CD4-positive, alpha-beta T cell (primary cell): ENCODE measurements around the gene COL28A1. TPM values are rescaled to one million over a fixed set of nuclear protein-coding genes. Genes with fewer than 3 reads are reported as not detected.

Experiments
- ATAC-seq: fragments of 200-7000 bp; cut with Tn5 transposase; one replicate; pipeline ENCODE4 v1.10.0; 2022; ENCODE audit warnings: mild to moderate bottlenecking; ENCODE audit not compliant: poor library complexity
- CTCF ChIA-PET: fragments of 350-600 bp; sonication (Branson Sonifier 250); formaldehyde crosslinking; loops from one replicate; lab custom pipeline; 2021; ENCODE audit warnings: antibody characterized with exemption, inconsistent platforms; lab: Charles Lee
- POLR2A ChIA-PET: fragments of 350-600 bp; sonication (Branson Sonifier 250); formaldehyde crosslinking; loops from one replicate; lab custom pipeline; 2021; ENCODE audit warnings: antibody characterized with exemption, inconsistent platforms; lab: Charles Lee
- DNase-seq, 14 experiments: peaks; one replicate each; pipeline ENCODE4 v3.0.0-alpha.2; 2013 to 2020; ENCODE audit warnings: mixed read lengths in 2 of 14
- H3K27ac ChIP-seq, 2 donors: one replicate each; pipeline versions ENCODE4 v1.5.1 to v1.7.0; 2013; ENCODE audit warnings: low read length in 2 of 2, low read depth in 1 of 2, mild to moderate bottlenecking in 1 of 2
- H3K27me3 ChIP-seq, 2 experiments: 1 replicate in 1 of 2; 2 replicates in 1 of 2; pipeline versions ENCODE4 v1.6.1 to v1.7.0; 2013; ENCODE audit warnings: low read length in 2 of 2, control low read depth in 1 of 2, mild to moderate bottlenecking in 1 of 2, moderate library complexity in 1 of 2; ENCODE audit not compliant: insufficient read depth in 2 of 2, control insufficient read depth in 1 of 2
- H3K36me3 ChIP-seq: one replicate; pipeline ENCODE4 v1.6.1; 2013; ENCODE audit warnings: low read length, control low read depth; ENCODE audit not compliant: insufficient read depth
- H3K4me1 ChIP-seq: one replicate; pipeline ENCODE4 v1.6.1; 2013; ENCODE audit warnings: low read length, control low read depth; ENCODE audit not compliant: insufficient read depth
- H3K4me3 ChIP-seq: one replicate; pipeline ENCODE4 v1.5.1; 2013; ENCODE audit warnings: mild to moderate bottlenecking, low read length, moderate library complexity
- H3K9me3 ChIP-seq, 2 experiments: 1 replicate in 1 of 2; 2 replicates in 1 of 2; pipeline versions ENCODE4 v1.6.1 to v1.7.0; 2013; ENCODE audit warnings: low read length in 2 of 2, mild to moderate bottlenecking in 2 of 2, control low read depth in 1 of 2, moderate library complexity in 1 of 2; ENCODE audit not compliant: control insufficient read depth in 1 of 2, insufficient read depth in 1 of 2
- H3K27ac Mint-ChIP-seq: one replicate; pipeline ENCODE4 v1.8.0; 2020; ENCODE audit warnings: mixed read lengths
- H3K27me3 Mint-ChIP-seq: one replicate; pipeline ENCODE4 v1.8.0; 2021; ENCODE audit warnings: mixed read lengths
- H3K36me3 Mint-ChIP-seq: one replicate; pipeline ENCODE4 v1.8.0; 2021; ENCODE audit warnings: low read depth, mixed read lengths
- H3K4me1 Mint-ChIP-seq: one replicate; pipeline ENCODE4 v1.8.0; 2021; ENCODE audit warnings: low read depth, mixed read lengths
- H3K4me3 Mint-ChIP-seq: one replicate; pipeline ENCODE4 v1.8.0; 2020; ENCODE audit warnings: mild to moderate bottlenecking, mixed read lengths
- H3K9me3 Mint-ChIP-seq: one replicate; pipeline ENCODE4 v1.8.0; 2020; ENCODE audit warnings: mixed read lengths
- intact Hi-C, 2 experiments: fragments of 100-400 bp; cut with DNase I in 1 of 2; cut with micrococcal nuclease in 1 of 2; formaldehyde crosslinking; loops; one replicate each; pipeline versions ENCODE4 v1.15.1 to v1.9.0; 2023 to 2025; cut with DNase I, micrococcal nuclease
- total RNA-seq, 174 experiments: library from RNA in 2 of 174; stranded (reverse) in 2 of 174; gene quantifications; one replicate each; pipeline ENCODE4 v1.2.3 and lab custom pipeline; 2021 to 2026
- TF ChIP-seq, protein P1 (sequence below): fragments of 200-600 bp; IDR thresholded peaks from one replicate; pipeline ENCODE4 v1.8.0; 2022; ENCODE audit warnings: antibody characterized with exemption, mild to moderate bottlenecking

COL28A1 gene
- total RNA-seq, 2 experiments from 2014 or later: 0.22 TPM; not detected in 1

DNA sequence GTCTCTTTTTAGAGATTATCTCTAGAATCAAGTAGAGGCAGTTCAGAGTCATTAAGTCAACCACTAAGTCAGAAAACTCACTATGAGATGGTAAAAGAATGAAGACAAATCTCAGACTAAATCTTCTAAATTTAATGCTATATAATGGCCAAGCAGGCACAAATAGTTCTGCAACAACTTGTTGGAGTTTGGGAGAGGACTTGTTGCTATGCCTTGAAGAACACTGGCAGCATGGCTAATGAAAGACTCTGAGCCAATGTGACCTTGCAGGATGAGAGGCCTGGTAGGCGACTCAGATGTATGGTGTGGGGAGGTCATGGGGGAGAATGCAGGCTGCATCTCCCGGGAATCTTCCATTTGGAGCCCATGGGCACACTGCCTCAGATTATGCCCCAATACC is 224.7 kb downstream of the COL28A1 start:
- ChIA-PET CTCF (no interaction called here), POLR2A (no interaction called here)
- Histone ChIP-seq H3K27me3 (no peaks in the 10 kb centered on the region), H3K27ac (no peak overlapping the region), H3K9me3 (no peaks in the 10 kb centered on the region), H3K4me3 (no peak overlapping the region), H3K36me3 (no peaks in the 10 kb centered on the region), H3K4me1 (no peaks in the 10 kb centered on the region)
- TF ChIP-seq, protein P1, sequence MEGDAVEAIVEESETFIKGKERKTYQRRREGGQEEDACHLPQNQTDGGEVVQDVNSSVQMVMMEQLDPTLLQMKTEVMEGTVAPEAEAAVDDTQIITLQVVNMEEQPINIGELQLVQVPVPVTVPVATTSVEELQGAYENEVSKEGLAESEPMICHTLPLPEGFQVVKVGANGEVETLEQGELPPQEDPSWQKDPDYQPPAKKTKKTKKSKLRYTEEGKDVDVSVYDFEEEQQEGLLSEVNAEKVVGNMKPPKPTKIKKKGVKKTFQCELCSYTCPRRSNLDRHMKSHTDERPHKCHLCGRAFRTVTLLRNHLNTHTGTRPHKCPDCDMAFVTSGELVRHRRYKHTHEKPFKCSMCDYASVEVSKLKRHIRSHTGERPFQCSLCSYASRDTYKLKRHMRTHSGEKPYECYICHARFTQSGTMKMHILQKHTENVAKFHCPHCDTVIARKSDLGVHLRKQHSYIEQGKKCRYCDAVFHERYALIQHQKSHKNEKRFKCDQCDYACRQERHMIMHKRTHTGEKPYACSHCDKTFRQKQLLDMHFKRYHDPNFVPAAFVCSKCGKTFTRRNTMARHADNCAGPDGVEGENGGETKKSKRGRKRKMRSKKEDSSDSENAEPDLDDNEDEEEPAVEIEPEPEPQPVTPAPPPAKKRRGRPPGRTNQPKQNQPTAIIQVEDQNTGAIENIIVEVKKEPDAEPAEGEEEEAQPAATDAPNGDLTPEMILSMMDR: no peak
- no peaks in the 10 kb centered on the region for H3K27me3 Mint-ChIP-seq
- no peak overlapping the region for H3K4me3 Mint-ChIP-seq
- no peak for ATAC-seq
- H3K4me1 Mint-ChIP-seq: no peaks in the 10 kb centered on the region
- H3K9me3 Mint-ChIP-seq: no peaks in the 10 kb centered on the region
- intact Hi-C loops: no loop called here
- no peak overlapping the region for H3K27ac Mint-ChIP-seq
- DNase-seq: no peak
- no peaks in the 10 kb centered on the region for H3K36me3 Mint-ChIP-seq

DNA sequence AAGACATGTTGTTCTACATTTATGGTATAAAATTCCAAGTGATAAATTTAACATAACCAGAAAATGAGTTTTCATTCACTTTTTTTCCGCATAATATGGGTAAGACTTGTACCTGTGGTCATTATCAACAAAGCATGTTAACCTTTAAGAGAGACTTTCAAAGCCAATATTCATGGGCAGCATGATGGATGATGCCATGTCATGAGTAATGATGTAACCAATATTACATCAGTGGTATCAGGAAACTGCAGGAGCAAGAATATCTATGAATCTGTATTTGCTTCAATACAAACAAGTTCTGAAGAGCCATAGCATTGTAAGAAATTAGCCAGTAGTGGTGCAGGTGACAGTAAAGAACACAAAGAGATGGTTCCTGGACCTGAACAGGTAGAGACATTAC is 226.5 kb downstream of the COL28A1 start:
- Mint-ChIP-seq H3K4me3 (no peak overlapping the region), H3K27me3 (no peaks in the 10 kb centered on the region), H3K36me3 (no peaks in the 10 kb centered on the region), H3K27ac (no peak overlapping the region), H3K4me1 (no peaks in the 10 kb centered on the region), H3K9me3 (no peaks in the 10 kb centered on the region)
- ChIA-PET POLR2A (no interaction called here), CTCF (interaction anchor here (0.8 kb wide), 1 partner anchor 206 kb away, joined by 3 read pairs; no protein-coding TSS in a partner anchor)
- H3K9me3 ChIP-seq: no peaks in the 10 kb centered on the region
- ATAC-seq (no peak), DNase-seq (no peak)
- no peaks in the 10 kb centered on the region for H3K36me3 ChIP-seq
- no peak overlapping the region for H3K27ac ChIP-seq
- TF ChIP-seq, protein P1: no peak
- no peaks in the 10 kb centered on the region for H3K27me3 ChIP-seq
- H3K4me1 ChIP-seq: no peaks in the 10 kb centered on the region
- H3K4me3 ChIP-seq: no peak overlapping the region
- intact Hi-C loops: no loop called here

Other genes with a start within 250 kb of the COL28A1 start
- gene MIOS, start 31.0 kb upstream of the COL28A1 start, total RNA-seq: 10 to 100 TPM; 30.8 to 33.3 TPM
- gene UMAD1, start 104.9 kb upstream of the COL28A1 start, total RNA-seq: 10 to 100 TPM; 11.0 to 15.3 TPM
- 10 to 100 TPM; 32.9 to 36.5 TPM for gene RPA3, start 182.7 kb upstream of the COL28A1 start, total RNA-seq